Mesenchymal stem cell (in vitro differentiated cells and primary cell): Measurements from ENCODE around the gene CCDC74B.
"Not testable (repeated sequence)": the region's sequence is repeated elsewhere in the genome, so short reads cannot be mapped to it uniquely, and the experiment has no call there.

ENCODE experiments used
- DNase-seq: peaks from one replicate; pipeline ENCODE4 v3.0.0-alpha.2; 2013
- H2AFZ ChIP-seq: one replicate; pipeline ENCODE4 v1.6.1; 2013; ENCODE audit warnings: low read depth, mild to moderate bottlenecking, control low read depth, inconsistent platforms, low read length, moderate library complexity
- H2AK5ac ChIP-seq: 2 replicates; pipeline ENCODE4 v1.6.1; 2013; ENCODE audit warnings: low read length, moderate library complexity, mild to moderate bottlenecking, inconsistent platforms; ENCODE audit not compliant: severe bottlenecking
- H2BK120ac ChIP-seq: one replicate; pipeline ENCODE4 v1.6.1; 2013; ENCODE audit warnings: low read depth, mild to moderate bottlenecking, inconsistent platforms, low read length, moderate library complexity
- H2BK12ac ChIP-seq, 2 experiments: one replicate each; pipeline ENCODE4 v1.6.1; 2013; ENCODE audit warnings: inconsistent platforms in 2 of 2, low read length in 2 of 2, mild to moderate bottlenecking in 2 of 2, moderate library complexity in 2 of 2, control low read depth in 1 of 2
- H2BK15ac ChIP-seq: one replicate; pipeline ENCODE4 v1.6.1; 2013; ENCODE audit warnings: mild to moderate bottlenecking, low read depth, inconsistent platforms; ENCODE audit not compliant: poor library complexity, severe bottlenecking
- H2BK5ac ChIP-seq: 2 replicates; pipeline ENCODE4 v1.6.1; 2013; ENCODE audit warnings: low read depth, mild to moderate bottlenecking, low read length, control low read depth, inconsistent platforms; ENCODE audit not compliant: poor library complexity, severe bottlenecking
- H3K14ac ChIP-seq, 2 experiments: one replicate each; pipeline ENCODE4 v1.6.1; 2013; ENCODE audit warnings: inconsistent platforms in 2 of 2, low read length in 2 of 2, control low read depth in 1 of 2, mild to moderate bottlenecking in 1 of 2, moderate library complexity in 1 of 2
- H3K18ac ChIP-seq, 2 experiments: one replicate each; pipeline ENCODE4 v1.6.1; 2013; ENCODE audit warnings: inconsistent platforms in 2 of 2, low read length in 2 of 2, control low read depth in 1 of 2, low read depth in 1 of 2, mild to moderate bottlenecking in 1 of 2
- H3K23ac ChIP-seq, 2 experiments: one replicate each; pipeline ENCODE4 v1.6.1; 2013; ENCODE audit warnings: inconsistent platforms in 2 of 2, low read length in 2 of 2, mild to moderate bottlenecking in 2 of 2, moderate library complexity in 2 of 2, control low read depth in 1 of 2
- H3K27ac ChIP-seq: 2 replicates; pipeline ENCODE4 v1.5.1; 2013; ENCODE audit warnings: mild to moderate bottlenecking, moderate library complexity, low read length, control low read depth, inconsistent platforms; ENCODE audit not compliant: poor library complexity, severe bottlenecking
- H3K27me3 ChIP-seq, 2 experiments: 2 replicates each; pipeline versions ENCODE4 v1.6.1 to v1.7.0; 2013; ENCODE audit warnings: low read length in 2 of 2, mild to moderate bottlenecking in 2 of 2, moderate library complexity in 2 of 2, control low read depth in 1 of 2, inconsistent platforms in 1 of 2; ENCODE audit not compliant: control insufficient read depth in 1 of 2, insufficient read depth in 1 of 2
- H3K36me3 ChIP-seq, 2 experiments: 2 replicates each; pipeline versions ENCODE4 v1.6.1 to v1.7.0; 2013; ENCODE audit warnings: low read length in 2 of 2, control low read depth in 1 of 2, inconsistent platforms in 1 of 2, low read depth in 1 of 2, mild to moderate bottlenecking in 1 of 2; ENCODE audit not compliant: insufficient read depth in 2 of 2, control insufficient read depth in 1 of 2
- H3K4ac ChIP-seq, 2 experiments: one replicate each; pipeline ENCODE4 v1.6.1; 2013; ENCODE audit warnings: inconsistent platforms in 2 of 2, low read length in 2 of 2, mild to moderate bottlenecking in 2 of 2, moderate library complexity in 2 of 2, control low read depth in 1 of 2, low read depth in 1 of 2
- H3K4me1 ChIP-seq: 2 replicates; pipeline ENCODE4 v1.6.1; 2013; ENCODE audit warnings: low read depth, low read length, control low read depth; ENCODE audit not compliant: control insufficient read depth, insufficient read depth
- H3K4me2 ChIP-seq: 2 replicates; pipeline ENCODE4 v1.6.1; 2013; ENCODE audit warnings: low read length, mild to moderate bottlenecking, inconsistent platforms; ENCODE audit not compliant: poor library complexity, severe bottlenecking
- H3K4me3 ChIP-seq, 2 experiments: 2 replicates each; pipeline versions ENCODE4 v1.5.1 to v1.7.0; 2013; ENCODE audit warnings: low read length in 2 of 2, mild to moderate bottlenecking in 2 of 2, control low read depth in 1 of 2, low read depth in 1 of 2; ENCODE audit not compliant: insufficient read depth in 1 of 2
- H3K79me1 ChIP-seq: replicated peaks from 2 replicates; pipeline ENCODE4 v1.6.1; 2013; ENCODE audit warnings: mild to moderate bottlenecking, control low read depth, low read length, inconsistent platforms; ENCODE audit not compliant: poor library complexity, severe bottlenecking
- H3K9ac ChIP-seq: 2 replicates; pipeline ENCODE4 v1.7.0; 2013; ENCODE audit warnings: mild to moderate bottlenecking, low read length, moderate library complexity
- H3K9me3 ChIP-seq: 2 replicates; pipeline ENCODE4 v1.7.0; 2013; ENCODE audit warnings: mild to moderate bottlenecking, low read length; ENCODE audit not compliant: control insufficient read depth
- H4K8ac ChIP-seq: one replicate; pipeline ENCODE4 v1.6.1; 2013; ENCODE audit warnings: inconsistent platforms, mild to moderate bottlenecking, low read length, moderate library complexity
- H4K91ac ChIP-seq: one replicate; pipeline ENCODE4 v1.6.1; 2013; ENCODE audit warnings: mild to moderate bottlenecking, low read length, inconsistent platforms
- WGBS: methylation state at CpG from one replicate; pipeline ENCODE4 v1.1.7; 2013; ENCODE audit warnings: mixed read lengths; 5-methylcytosine and 5-hydroxymethylcytosine counted together

The CCDC74B gene

DNA sequence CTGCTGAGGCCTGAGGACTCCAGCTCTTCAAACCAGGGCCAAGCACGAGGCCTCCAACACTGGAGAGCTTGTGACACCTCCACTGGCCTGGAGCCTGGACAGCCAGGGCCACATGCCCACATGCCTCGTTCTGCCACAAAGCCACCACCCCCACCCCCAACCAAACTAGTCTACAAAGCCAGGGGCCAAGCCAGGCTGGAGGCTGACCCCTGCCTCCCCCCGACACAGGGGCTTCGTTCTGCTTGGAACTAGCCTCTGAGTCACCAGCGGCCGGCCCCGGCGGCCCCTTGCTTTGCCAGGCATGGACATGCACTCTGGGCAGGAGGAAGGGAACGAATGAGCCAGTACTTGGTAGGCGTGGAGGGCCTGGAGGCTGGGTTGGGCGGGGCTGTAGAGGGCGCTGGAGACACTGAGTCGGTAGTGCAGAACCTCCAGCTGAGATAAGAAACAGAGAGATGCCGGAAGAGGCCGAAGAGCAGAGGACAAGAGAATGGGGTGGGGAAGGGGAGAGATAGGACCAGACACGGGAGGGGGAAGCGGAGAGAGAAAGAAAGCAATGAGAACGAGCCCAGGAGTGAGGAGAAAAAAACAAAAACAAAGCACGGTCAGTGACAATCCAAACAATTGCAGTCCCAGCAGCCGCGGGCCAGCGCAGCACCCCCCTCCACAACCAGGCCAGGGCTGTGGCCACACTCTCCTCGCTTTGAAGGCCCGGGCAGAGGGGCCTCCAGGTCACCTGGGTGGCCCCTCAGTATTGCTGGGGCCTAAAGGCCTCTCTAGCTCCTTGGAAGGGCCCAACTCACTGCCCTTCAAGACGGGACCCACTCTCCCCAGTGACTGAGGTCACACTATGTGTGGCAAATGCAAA is 16.2 kb upstream of the CCDC74B start:
- not testable (repeated sequence) for H3K27me3 ChIP-seq, H3K23ac ChIP-seq, H3K4me3 ChIP-seq, H2BK5ac ChIP-seq, H3K18ac ChIP-seq, H2AFZ ChIP-seq, H3K14ac ChIP-seq, H2BK12ac ChIP-seq, H3K27ac ChIP-seq, H3K9me3 ChIP-seq, H3K4me2 ChIP-seq, H2BK120ac ChIP-seq, H2BK15ac ChIP-seq, H3K4ac ChIP-seq, H2AK5ac ChIP-seq, H4K91ac ChIP-seq, H4K8ac ChIP-seq, H3K9ac ChIP-seq
- DNase-seq: peak; percentile 63
- 56% methylated on average over 22 of the region's 25 CpGs for WGBS
- H3K4me1 ChIP-seq: peaks cover 12% of the 10 kb centered on the region
- H3K79me1 ChIP-seq: peaks cover 22% of the 10 kb centered on the region
- peaks cover 34 to 79% of the 10 kb centered on the region in 2 experiments for H3K36me3 ChIP-seq

GRCh38 chr2:130160131-130160530 is 15.2 kb upstream of the CCDC74B start:
- no peak overlapping the region for H2AK5ac ChIP-seq
- no peak overlapping the region for H2BK120ac ChIP-seq
- no peak overlapping the region for H2BK5ac ChIP-seq
- no peak overlapping the region for H2AFZ ChIP-seq
- no peak overlapping the region for H3K14ac ChIP-seq
- H3K27ac ChIP-seq: no peak overlapping the region
- no peak overlapping the region for H4K91ac ChIP-seq
- peaks cover 27 to 80% of the 10 kb centered on the region in 2 experiments for H3K36me3 ChIP-seq
- peaks cover 18% of the 10 kb centered on the region for H3K79me1 ChIP-seq
- no peaks in the 10 kb centered on the region for H3K9me3 ChIP-seq
- no peak overlapping the region for H3K9ac ChIP-seq
- H3K4me3 ChIP-seq: no peak overlapping the region
- no peak for DNase-seq
- H2BK12ac ChIP-seq: no peak overlapping the region
- no peaks in the 10 kb centered on the region for H3K27me3 ChIP-seq
- no peak overlapping the region for H3K4me2 ChIP-seq
- no peak overlapping the region for H3K23ac ChIP-seq
- H2BK15ac ChIP-seq: peak overlapping the region; percentile 48
- WGBS: over 99% methylated on average over 6 of the region's 6 CpGs
- no peak overlapping the region for H3K18ac ChIP-seq
- H4K8ac ChIP-seq: no peak overlapping the region
- H3K4me1 ChIP-seq: peaks cover 14% of the 10 kb centered on the region
- no peak overlapping the region for H3K4ac ChIP-seq

- H2AK5ac ChIP-seq, H2BK12ac ChIP-seq, H3K27me3 ChIP-seq, H3K9ac ChIP-seq, H2BK120ac ChIP-seq, DNase-seq, H3K4ac ChIP-seq, H3K18ac ChIP-seq, H3K4me3 ChIP-seq, H3K14ac ChIP-seq, H3K9me3 ChIP-seq, H2AFZ ChIP-seq, H3K27ac ChIP-seq, H2BK5ac ChIP-seq, H4K8ac ChIP-seq, H3K4me2 ChIP-seq, H3K23ac ChIP-seq, H4K91ac ChIP-seq, H2BK15ac ChIP-seq: not testable (repeated sequence)
- H3K4me1 ChIP-seq: peaks cover 14% of the 10 kb centered on the region
- H3K79me1 ChIP-seq: peaks cover 21% of the 10 kb centered on the region
- WGBS: 96% methylated on average over 3 of the region's 4 CpGs
- H3K36me3 ChIP-seq: peaks cover 23 to 83% of the 10 kb centered on the region in 2 experiments
Measured at GRCh38 chr2:130159376-130159775, 14.5 kb upstream of the CCDC74B start.

DNA sequence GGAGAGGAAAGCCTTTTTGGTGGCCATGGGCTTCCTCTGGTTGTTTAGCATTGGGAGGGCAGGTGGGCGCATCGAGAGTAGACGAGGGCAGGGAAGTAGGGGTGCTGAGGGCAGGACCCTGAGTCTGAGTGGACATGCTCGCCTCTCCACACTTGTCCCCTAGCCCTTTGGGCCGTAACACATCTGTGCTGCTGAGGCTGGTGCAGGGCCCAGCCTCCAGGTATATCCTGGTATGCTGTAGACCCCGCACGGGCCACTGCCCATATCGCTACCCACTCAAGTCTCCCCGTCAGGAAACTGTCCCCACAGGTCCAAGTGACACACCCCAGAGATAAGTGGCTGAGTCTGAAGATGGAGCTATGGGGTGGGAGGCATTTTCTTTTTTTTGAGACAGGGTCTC is 13.7 kb upstream of the CCDC74B start:
- Histone ChIP-seq H3K27ac (no peak overlapping the region), H2AK5ac (no peak overlapping the region), H2BK5ac (no peak overlapping the region), H3K36me3 (peaks cover 20 to 83% of the 10 kb centered on the region in 2 experiments), H2BK15ac (no peak overlapping the region), H3K9ac (no peak overlapping the region), H3K4me1 (peaks cover 14% of the 10 kb centered on the region), H3K79me1 (peaks cover 18% of the 10 kb centered on the region), H2BK12ac (no peak overlapping the region), H3K27me3 (no peaks in the 10 kb centered on the region), H3K14ac (no peak overlapping the region), H3K9me3 (no peaks in the 10 kb centered on the region), H3K4ac (no peak overlapping the region), H3K23ac (no peak overlapping the region), H4K8ac (no peak overlapping the region), H4K91ac (no peak overlapping the region), H3K4me2 (no peak overlapping the region), H3K4me3 (no peak overlapping the region), H2BK120ac (no peak overlapping the region), H2AFZ (no peak overlapping the region), H3K18ac (no peak overlapping the region)
- WGBS: 78% methylated on average over 5 of the region's 9 CpGs
- DNase-seq: no peak
